Posterior vena cava (tissue), 2 donors: ENCODE measurements around the gene KCTD1. TPM values are rescaled to one million over a fixed set of nuclear protein-coding genes. Genes with fewer than 3 reads are reported as not detected.
"Not testable (repeated sequence)": the region's sequence is repeated elsewhere in the genome, so short reads cannot be mapped to it uniquely, and the experiment has no call there.

Experiments
- DNase-seq: peaks from one replicate; pipeline ENCODE4 v3.0.0-alpha.2; 2020; ENCODE audit warnings: low spot score
- intact Hi-C, 2 donors: fragments of 100-400 bp; cut with DNase I; formaldehyde crosslinking; loops; one replicate each; pipeline versions ENCODE4 v1.14.1 to v1.14.2; 2022 to 2023
- total RNA-seq, 2 donors: library from RNA; stranded (reverse); fragmentation: NEBNext Ultra II Directional; extraction: Animal tissue kit (Norgen Biotek cat#: 25700); gene quantifications; one replicate each; pipeline ENCODE4 v1.2.1, GENCODE V29; 2021
- donor health status: DM: yes; HTN: yes; CAD: no.
- donor health status: DM: yes; HTN: yes; CAD: no.

Gene KCTD1
- total RNA-seq, 2 donors from 2014 or later = 8.5 to 9.2 TPM

GRCh38 chr18:26440644-26441043, 107.7 kb downstream of the KCTD1 start:
- no peak for DNase-seq
- intact Hi-C loops = no loop called here

GRCh38 chr18:26439537-26439936, 108.8 kb downstream of the KCTD1 start:
- no peak for DNase-seq
- intact Hi-C loops = no loop called here

- intact Hi-C loops = no loop called here
- no peak for DNase-seq
Observed at GRCh38 chr18:26438980-26439379, 109.4 kb downstream of the KCTD1 start.

GRCh38 chr18:26437634-26438033, 110.7 kb downstream of the KCTD1 start:
- intact Hi-C loops, DNase-seq: not testable (repeated sequence)

- DNase-seq = no peak
- intact Hi-C loops = no loop called here
Observed at GRCh38 chr18:26436176-26437051, 111.9 kb downstream of the KCTD1 start.

- intact Hi-C loops = no loop called here
- no peak for DNase-seq
Observed at GRCh38 chr18:26435415-26436095, 112.8 kb downstream of the KCTD1 start.

GRCh38 chr18:26434887-26435286, 113.5 kb downstream of the KCTD1 start:
- no peak for DNase-seq

GRCh38 chr18:26432651-26433424, 115.5 kb downstream of the KCTD1 start:
- intact Hi-C loops = no loop called here
- no peak for DNase-seq

More at GRCh38 chr18:26434887-26435286, 113.5 kb downstream of the KCTD1 start:
- intact Hi-C loops = no loop called here

GRCh38 chr18:26429535-26430226, 118.7 kb downstream of the KCTD1 start:
- intact Hi-C loops = no loop called here
- no peak for DNase-seq

GRCh38 chr18:26425148-26425531, 123.2 kb downstream of the KCTD1 start:
- DNase-seq = no peak
- intact Hi-C loops = no loop called here

GRCh38 chr18:26424428-26425147, 123.8 kb downstream of the KCTD1 start:
- DNase-seq = no peak
- intact Hi-C loops = no loop called here

GRCh38 chr18:26422472-26423162, 125.7 kb downstream of the KCTD1 start:
- no peak for DNase-seq

GRCh38 chr18:26421931-26422330, 126.4 kb downstream of the KCTD1 start:
- DNase-seq = no peak

More at GRCh38 chr18:26422472-26423162, 125.7 kb downstream of the KCTD1 start:
- intact Hi-C loops = no loop called here

GRCh38 chr18:26421503-26421902, 126.8 kb downstream of the KCTD1 start:
- intact Hi-C loops = no loop called here
- DNase-seq = no peak

More at GRCh38 chr18:26421931-26422330, 126.4 kb downstream of the KCTD1 start:
- intact Hi-C loops = no loop called here

- intact Hi-C loops = no loop called here
- no peak for DNase-seq
Observed at GRCh38 chr18:26419746-26420145, 128.6 kb downstream of the KCTD1 start.

- intact Hi-C loops = no loop called here
- DNase-seq = no peak
Observed at GRCh38 chr18:26418225-26418624, 130.1 kb downstream of the KCTD1 start.

- DNase-seq = no peak
- intact Hi-C loops = no loop called here
Observed at GRCh38 chr18:26417190-26417589, 131.2 kb downstream of the KCTD1 start.

GRCh38 chr18:26416652-26417150, 131.7 kb downstream of the KCTD1 start:
- DNase-seq = no peak
- intact Hi-C loops = no loop called here
